ENCODE data around the gene RAC2.

RAC2 gene

DNA sequence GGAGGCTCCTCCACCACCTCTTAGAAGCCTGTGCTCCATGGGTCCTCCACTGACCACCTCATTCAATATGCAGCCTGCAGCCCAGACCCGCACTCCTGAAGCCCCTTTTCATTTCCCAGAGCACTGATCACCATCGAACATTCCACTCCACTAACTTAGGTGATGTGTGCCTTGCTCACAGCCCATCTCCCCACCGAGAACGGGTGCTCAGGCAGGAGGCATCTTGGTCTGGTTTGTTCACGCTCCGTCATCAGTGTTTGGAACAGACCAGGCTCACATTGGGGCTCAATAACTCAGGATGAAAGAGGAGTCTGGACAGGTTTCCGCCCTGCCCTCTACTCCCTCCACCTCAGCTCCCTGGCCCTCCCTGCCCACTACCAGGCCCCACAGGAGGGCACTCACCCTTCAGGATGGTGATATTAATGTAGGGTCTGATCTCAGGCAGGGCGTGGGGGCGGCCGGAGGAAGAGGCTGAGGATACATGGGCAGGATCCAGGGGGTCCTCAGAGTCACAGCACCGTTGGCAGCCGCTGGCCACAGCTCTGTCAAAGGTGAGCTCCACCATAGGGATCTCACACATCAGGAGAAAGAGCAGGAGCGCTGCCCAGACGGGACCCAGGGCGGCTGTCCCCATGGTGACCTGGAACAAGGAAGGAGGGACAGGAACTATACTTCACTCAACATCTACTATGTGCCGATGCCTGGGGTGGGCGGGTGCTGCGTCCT is 59.1 kb downstream of the RAC2 start:
- no peak for DNase-seq

DNA sequence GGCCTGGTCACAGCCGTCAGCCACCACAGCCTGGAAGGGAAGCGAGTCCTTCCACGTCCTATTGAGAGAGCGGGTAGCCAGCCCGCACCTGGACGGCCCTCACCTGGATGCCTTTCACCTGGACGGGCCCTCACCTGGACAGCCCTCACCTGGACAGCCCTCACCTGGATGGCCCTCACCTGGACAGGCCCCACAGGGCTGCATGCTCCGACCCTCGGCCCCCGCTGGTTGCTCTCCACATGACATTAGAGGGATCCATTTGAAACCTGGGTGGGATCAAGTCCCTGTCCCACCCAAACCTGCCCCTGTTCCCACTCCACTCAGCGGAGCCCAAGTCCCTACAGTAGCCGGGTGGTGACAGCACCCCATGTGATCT is 59.7 kb downstream of the RAC2 start:
- no peak for DNase-seq

DNA sequence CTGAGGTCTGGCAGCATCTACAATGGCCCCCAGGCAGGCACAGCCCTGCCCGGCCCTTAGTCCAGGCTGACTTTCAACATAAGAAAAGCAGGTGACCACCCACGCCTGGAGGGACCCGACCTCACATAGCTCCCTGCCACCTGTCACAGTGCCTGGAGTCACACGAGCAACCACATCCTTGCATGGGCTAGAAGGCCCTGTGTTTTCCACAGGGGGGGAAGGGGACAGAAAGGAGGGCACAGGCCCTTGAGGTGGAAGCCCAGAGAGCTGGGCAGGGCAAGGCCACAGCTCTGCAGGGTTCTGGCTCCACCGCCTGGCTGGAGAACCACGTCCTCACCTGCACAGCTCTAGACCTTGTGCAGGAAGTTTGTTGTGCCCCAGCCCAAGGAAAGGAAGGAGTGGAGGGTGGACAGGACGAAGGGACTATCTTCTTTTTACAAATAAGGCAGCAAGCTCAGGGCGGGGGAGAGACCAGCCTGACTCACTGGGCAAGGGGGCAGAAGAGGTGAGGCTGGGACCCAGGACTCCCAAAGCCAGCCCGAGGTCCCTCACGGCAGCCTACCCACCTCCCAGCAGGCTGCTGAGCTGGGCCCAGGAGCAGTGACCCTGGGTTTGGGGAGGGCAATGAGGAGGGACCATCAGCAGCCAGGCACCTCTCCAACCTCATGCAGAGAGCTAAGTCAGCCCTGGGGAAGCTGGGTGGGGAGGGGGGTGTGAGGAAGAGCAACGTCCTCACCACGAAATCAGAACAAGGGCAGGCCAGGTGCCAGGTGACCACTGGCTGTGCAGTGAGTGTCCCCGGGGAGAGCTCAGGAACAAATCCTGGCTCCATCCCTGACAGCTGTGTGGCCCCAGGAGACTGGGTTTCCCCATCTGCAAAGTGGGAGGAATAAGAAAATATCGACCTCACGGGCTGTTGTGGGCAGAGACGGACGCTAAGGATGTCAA is 60.4 kb downstream of the RAC2 start:
- DNase-seq, result no peak

DNA sequence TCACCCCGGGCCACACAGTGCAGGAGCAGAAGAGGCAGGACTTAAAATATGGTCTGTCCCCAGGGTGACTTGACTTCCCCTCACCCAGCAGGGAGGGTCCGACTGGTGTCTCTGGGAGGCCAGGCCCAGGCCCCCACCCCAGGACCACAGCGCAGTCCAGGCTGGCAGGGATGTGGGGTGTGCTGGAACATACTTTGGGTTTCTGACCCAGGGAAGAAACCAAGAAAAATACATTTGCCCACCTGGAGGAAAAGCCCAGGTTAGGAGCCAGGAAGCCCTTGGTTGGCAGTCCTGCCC is 61.2 kb downstream of the RAC2 start:
- DNase-seq, result no peak

DNA sequence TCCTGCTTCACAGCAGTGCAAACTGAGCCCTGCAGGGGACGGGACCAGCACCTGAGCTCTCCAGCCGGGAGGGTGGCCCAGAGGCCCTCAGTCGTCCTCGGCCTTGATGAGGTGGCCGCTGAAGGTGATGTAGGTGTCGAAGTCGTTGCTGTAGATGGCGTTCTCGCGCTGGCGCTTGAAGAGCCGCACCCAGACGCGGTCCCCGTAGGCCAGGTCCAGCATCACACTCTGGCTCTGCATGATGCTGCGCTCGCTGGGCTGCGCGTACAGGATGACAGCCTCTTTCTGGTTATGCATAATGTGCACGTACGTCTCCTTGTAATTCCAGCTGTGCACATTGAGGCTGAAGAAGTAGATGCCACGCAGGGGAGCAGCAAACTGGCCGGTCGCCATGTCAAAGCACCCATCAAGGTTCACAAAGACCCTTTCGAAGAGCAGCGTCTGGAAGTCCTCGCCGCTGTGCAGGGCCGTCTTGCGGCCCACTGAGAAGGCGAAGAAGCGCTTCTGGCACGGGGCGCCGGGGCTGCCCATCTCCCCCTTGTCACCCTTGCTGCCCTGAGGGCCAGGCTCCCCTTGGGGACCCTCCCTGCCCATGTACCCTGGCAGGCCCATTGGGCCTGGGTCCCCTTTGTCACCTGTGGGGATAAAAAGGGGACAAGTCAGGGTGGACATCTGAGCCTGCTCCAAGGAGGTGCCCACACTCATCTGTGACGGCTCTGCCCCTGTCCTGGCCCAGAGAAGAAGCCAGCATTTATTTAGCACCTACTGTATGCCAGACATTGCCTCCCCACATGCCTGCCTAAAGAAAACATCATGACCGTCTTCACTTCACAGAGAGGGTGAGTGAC is 61.7 kb downstream of the RAC2 start:
- no peak for DNase-seq

DNA sequence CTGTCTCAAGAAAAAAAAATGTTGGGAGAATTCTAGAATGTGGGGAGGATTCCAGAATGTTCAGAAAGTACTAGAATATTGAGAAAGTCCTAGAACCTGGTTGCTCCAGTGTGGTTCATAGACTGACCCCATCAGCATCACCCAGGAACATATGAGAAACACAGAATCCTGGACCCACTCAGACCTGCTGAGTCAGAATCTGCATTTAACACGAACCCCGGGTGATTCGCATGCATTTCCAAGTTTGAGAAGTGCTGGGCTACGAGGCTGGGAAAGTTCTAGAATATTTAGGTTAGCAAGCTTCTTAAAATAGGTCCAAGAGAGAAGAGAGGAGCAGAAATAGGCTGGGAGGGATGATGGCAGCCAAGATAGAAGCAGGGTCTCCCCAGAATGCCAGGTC is 62.4 kb downstream of the RAC2 start:
- no peak for DNase-seq

DNA sequence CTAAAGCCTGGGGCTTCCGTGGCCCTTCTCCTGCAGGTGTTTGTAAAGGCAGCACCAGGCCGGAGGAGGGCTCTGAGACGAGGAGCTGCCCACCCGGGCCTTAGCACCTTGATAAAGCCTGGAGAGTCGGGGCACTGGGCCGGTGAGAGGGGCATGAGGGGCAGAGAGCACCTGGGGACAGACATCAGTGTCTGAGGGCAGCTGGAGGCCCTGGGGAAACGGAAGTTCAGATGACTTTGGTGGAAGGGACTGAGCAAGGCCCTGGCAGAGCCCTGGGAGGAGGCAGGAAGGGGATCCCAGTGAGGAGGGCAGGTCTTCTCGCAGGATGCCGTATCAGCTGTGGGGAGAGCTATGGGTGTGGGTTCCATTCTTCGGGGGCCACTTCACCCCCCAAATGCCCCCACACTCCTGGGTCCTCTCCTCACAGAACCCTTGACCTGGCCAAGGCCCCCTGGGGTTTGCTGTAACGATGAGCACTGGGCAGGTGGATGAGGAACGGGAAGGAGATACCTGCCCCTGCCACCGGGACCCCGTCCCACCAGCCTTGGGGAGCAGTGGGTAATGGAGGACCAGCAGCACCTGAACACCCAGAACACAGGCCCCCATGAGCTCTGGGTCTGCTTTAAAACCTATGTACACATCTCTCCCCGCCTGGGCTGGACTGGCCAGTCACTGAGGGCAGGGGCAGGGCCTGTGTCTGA is 63.4 kb downstream of the RAC2 start:
- no peak for DNase-seq

DNA sequence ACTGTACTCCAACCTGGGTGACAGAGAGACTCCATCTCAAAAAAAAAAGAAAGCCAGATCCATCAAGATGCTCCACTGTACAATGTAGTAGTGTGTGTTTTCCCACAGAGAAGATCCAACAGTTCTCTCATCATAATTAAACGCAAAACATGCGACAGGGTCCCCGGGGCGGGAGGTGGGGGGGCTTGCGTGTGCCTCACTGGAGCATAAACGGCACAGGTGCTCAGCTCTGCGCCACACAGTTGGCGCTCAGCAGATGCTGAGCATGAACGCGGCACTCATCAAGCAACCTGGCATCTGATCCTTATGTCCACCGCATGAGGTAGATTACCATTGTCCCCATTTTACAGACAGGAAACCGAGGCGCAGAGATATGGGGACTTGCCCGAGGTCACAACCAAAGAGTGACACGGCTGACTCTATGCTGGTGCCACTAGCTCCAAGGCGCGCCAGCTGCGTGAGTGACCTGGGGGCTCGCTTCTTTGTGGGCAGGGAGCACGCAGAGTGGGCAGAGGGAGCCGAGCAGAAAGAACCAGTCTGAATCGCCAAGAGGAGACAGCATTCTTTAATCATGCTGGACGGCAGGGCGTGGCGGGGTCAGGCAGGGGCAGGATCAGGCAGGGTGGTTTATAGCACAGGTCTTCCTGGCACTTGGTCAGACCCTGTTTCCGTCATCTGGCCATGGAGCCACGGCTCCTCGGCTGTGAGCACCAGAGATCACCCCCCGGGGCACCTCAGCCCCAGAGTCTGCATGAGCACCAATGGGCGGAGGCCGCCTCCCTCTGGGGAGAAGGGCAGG is 64.2 kb downstream of the RAC2 start:
- no peak for DNase-seq

DNA sequence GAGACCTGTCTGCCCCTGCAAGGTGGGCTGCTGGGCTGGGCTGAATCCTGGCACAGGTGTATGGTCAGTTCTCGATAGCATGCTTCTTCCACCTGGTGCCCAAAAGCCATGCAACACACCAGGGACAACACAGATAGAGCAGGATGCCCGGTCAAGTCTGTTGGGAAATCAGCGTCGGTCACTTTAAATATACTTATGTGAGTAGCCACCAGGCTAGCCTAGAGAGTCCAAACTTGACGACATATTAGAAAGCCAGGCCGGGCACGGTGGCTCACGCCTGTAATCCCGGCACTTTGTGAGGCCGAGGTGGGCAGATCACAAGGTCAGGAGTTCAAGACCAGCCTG is 65.0 kb downstream of the RAC2 start:
- DNase-seq, result no peak

DNA sequence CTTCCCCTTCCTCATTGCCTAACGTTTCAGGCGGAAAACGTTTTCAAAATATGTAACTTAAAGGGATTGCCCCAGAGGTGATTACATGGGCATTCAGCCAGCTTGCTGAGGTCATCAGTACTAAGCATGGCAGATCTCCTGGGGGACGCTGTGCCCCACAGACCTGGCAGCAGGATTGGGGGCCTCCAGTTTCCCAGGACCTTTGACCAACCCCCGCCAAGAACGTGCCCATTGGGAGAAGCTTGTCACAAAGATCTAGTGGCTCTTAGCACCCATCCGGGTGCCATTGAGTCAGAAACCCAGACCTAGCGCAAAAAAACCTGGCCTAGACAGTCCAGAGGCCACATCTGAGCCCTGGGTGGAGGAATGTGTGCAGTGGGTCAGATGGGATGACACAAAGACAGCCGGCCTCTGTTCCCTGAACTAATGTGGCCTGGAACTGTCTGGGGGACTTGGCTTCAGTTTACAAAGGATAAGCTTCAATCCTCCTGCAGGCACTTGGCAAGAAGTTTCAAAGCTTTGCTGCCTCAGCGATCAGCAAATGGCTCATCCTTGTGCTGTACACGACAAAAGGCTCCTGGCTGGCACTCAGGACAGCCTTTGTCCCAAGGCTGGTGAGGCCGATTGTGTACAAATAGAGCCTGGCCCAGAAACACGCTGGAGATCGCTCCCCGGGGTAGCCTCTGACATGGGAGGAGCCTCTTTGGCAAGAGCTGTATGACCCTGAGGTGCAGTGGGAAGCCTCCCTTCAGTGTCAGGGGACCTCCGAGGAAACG is 65.5 kb downstream of the RAC2 start:
- no peak for DNase-seq

DNA sequence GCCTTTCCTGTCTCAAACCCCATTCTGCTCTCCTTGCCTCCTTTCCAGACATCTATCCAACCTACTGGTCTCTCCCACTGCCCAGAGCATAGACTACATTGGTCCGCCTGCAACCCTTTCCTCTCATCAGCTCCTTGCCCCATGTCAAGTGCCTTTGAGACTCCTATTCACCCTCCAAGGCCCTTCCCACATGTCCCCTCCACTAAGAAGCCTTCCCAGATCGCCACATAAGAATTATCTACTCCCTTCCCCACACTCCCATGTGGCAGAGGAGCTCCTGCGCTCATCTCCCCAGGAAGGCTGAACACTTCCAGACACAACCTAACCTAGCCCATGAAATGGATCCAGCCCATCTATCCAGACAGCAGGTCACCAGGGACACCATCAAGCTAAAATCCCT is 66.3 kb downstream of the RAC2 start:
- DNase-seq, result no peak

DNA sequence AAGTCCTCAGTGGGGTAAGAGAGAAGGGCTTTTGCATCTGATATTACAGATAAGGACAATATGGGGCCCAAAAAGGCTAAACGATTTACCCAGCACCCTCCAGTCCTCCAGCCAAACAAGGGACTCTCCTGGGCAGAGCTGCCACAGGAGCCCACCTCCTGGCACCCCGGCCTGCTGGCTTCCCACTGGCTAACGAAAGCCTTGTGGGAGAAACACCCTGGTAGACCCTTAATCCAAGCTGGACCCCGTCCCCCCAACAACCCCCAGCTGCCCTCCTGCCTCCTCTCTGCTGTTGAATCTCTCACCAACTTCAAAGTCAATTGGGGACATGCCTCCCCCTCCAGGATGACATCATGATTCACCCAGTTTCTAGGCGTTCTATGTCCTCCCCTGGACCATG is 66.8 kb downstream of the RAC2 start:
- DNase-seq, result no peak

DNA sequence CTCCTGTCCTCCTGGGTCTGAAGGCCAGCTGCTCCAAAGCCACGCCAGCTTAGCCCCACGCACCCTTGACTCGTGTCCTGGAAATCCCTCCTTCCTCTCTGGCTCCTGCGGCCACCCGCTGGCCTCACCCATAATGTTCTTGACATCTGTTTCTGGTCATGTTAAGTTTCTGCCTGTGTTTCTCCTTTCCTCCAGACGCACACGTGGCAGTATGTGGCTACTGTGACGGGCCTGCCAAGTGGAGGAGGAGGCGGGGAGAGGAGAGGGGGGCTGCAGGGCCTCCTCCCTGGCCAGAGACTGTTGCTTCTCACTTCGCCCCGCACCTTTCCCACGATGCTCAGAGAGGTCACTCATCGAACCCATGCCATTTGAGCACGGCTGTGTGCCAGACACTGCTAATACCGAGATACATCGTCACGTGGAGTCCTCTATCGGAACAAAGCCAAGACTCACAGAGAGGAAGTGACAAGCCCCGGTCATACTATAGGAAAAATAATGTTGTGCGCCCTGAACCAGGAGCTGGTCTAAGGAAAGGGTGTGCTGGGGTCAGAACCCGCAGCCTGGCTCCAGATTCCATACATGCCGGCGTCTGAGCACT is 67.5 kb downstream of the RAC2 start:
- no peak for DNase-seq

DNA sequence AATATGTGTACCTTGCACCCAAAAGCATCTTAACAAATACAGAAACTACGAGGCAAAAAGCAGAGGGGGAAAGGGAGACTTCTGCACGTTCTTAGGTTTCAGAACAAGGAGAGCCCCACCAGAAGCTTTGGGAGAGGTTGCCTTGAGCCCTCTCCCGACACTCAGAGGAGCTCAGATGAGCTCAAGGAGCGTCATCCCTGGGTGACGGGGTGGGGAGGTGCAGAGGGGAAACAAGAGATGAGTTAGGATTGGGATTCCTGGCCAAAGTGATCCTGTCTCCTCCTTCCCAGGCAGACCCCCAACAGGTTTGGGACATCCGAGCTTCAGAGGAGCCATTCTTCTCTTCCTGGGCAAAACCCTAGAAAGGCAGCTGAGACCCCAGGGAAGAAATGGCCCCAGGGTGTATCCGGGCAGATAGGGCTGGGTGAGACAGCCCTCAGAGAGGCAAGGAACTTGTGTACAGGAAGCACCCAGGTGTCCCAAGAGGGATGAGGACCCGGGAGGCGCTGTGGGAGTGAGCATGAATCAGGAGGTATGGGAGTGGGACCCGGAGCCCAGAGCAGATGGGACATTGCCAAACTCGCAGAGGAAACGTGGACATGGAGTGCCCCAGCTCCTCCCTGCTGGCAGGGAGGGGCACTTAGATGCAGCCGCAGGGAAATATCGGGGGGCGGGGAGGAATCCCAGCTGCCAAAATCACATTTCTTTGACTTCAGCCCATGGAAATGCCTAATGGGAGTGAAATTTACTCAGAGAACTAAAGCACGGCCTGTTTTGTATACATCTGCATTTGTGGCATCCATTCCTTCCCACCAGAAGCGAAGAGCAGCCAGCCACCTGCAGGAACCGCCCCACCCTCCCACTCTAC is 68.4 kb downstream of the RAC2 start:
- DNase-seq, result no peak
